ENCODE measurements around the gene SV2C. TPM values are rescaled to one million over a fixed set of nuclear protein-coding genes. Genes with fewer than 3 reads are reported as not detected.
"Not testable (repeated sequence)": the region's sequence is repeated elsewhere in the genome, so short reads cannot be mapped to it uniquely, and the experiment has no call there.

SV2C gene
- total and polyA plus RNA-seq, 7 donors, result under 0.01 to 0.01 TPM; not detected in 5

GRCh38 chr5:76310208-76310607 is 227.0 kb downstream of the SV2C start:
- no peaks in the 10 kb centered on the region for H3K36me3 ChIP-seq (ENCODE audit: insufficient read depth in 1 of 2, low read depth in 1 of 2)
- WGBS, 3 donors, result 78 to 86% (median 78%) methylated on average over 1 of the region's 1 CpG
- H3K4me1 ChIP-seq, result no peaks in the 10 kb centered on the region
- H3K27ac ChIP-seq, result no peak overlapping the region
- H3K4me3 ChIP-seq, result no peak overlapping the region
- H3K9me3 ChIP-seq, result no peaks in the 10 kb centered on the region
- intact Hi-C loops (cut with DNase I), result no loop called here
- TF ChIP-seq, protein P1, sequence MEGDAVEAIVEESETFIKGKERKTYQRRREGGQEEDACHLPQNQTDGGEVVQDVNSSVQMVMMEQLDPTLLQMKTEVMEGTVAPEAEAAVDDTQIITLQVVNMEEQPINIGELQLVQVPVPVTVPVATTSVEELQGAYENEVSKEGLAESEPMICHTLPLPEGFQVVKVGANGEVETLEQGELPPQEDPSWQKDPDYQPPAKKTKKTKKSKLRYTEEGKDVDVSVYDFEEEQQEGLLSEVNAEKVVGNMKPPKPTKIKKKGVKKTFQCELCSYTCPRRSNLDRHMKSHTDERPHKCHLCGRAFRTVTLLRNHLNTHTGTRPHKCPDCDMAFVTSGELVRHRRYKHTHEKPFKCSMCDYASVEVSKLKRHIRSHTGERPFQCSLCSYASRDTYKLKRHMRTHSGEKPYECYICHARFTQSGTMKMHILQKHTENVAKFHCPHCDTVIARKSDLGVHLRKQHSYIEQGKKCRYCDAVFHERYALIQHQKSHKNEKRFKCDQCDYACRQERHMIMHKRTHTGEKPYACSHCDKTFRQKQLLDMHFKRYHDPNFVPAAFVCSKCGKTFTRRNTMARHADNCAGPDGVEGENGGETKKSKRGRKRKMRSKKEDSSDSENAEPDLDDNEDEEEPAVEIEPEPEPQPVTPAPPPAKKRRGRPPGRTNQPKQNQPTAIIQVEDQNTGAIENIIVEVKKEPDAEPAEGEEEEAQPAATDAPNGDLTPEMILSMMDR (IDR thresholded peaks at IDR 0.05), result no peak
- ATAC-seq, result no peak
- H3K27me3 ChIP-seq (ENCODE audit: insufficient read depth in 3 of 3, low read length in 2 of 3), result no peaks in the 10 kb centered on the region
- DNase-seq, result no peak

- intact Hi-C loops (cut with DNase I), result no loop called here
- TF ChIP-seq, protein P1 (IDR thresholded peaks at IDR 0.05), result no peak
- ATAC-seq (no peak), DNase-seq (no peak)
- Histone ChIP-seq H3K4me1 (no peaks in the 10 kb centered on the region), H3K4me3 (no peak overlapping the region), H3K27ac (no peak overlapping the region), H3K27me3 (ENCODE audit: insufficient read depth in 3 of 3, low read length in 2 of 3) (no peaks in the 10 kb centered on the region), H3K9me3 (no peaks in the 10 kb centered on the region), H3K36me3 (ENCODE audit: insufficient read depth in 1 of 2, low read depth in 1 of 2) (no peaks in the 10 kb centered on the region)
- WGBS, 3 donors, result 52 to 55% (median 52%) methylated on average over 4 of the region's 4 CpGs
Observed at GRCh38 chr5:76312783-76313182, 229.6 kb downstream of the SV2C start.

- no peak for DNase-seq
- WGBS, 3 donors, result 78 to 91% (median 83%) methylated on average over 2 of the region's 2 CpGs
- ATAC-seq, result no peak
- no peaks in the 10 kb centered on the region for H3K36me3 ChIP-seq (ENCODE audit: insufficient read depth in 1 of 2, low read depth in 1 of 2)
- no peak overlapping the region for H3K27ac ChIP-seq
- H3K4me1 ChIP-seq, result no peaks in the 10 kb centered on the region
- no peaks in the 10 kb centered on the region for H3K9me3 ChIP-seq
- no peaks in the 10 kb centered on the region for H3K27me3 ChIP-seq (ENCODE audit: insufficient read depth in 3 of 3, low read length in 2 of 3)
- no peak overlapping the region for H3K4me3 ChIP-seq
- intact Hi-C loops (cut with DNase I), result no loop called here
- TF ChIP-seq, protein P1 (IDR thresholded peaks at IDR 0.05), result no peak
Observed at GRCh38 chr5:76314643-76315042, 231.5 kb downstream of the SV2C start.

DNA sequence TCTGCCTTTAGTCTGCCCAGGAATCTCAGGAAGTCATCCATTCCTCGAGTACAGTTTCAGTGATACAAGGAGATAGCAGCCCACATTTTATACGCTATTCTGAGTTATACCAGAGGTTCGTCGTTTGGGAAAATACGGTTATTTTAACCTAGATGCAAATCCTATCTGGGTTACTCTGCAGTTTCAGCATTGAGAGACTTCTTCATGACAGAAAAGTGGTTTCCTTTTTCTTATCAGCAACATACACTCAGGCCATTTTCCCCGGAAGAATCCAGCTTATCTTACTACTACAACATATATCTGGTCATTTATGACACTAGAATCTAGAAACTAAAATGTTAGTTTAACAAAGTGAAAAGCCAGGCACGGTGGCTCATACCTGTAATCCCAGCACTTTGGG is 236.5 kb downstream of the SV2C start:
- Histone ChIP-seq H3K27me3 (ENCODE audit: insufficient read depth in 3 of 3, low read length in 2 of 3) (no peaks in the 10 kb centered on the region), H3K4me3 (no peak overlapping the region), H3K9me3 (peaks cover 3% of the 10 kb centered on the region), H3K4me1 (no peaks in the 10 kb centered on the region), H3K36me3 (ENCODE audit: insufficient read depth in 1 of 2, low read depth in 1 of 2) (no peaks in the 10 kb centered on the region), H3K27ac (no peak overlapping the region)
- DNase-seq (no peak), ATAC-seq (no peak)
- intact Hi-C loops (cut with DNase I), result no loop called here
- TF ChIP-seq, protein P1 (IDR thresholded peaks at IDR 0.05), result no peak
- 71 to 76% (median 72%) methylated on average over 7 of the region's 7 CpGs for WGBS, 3 donors

GRCh38 chr5:76323494-76323893 is 240.3 kb downstream of the SV2C start:
- H3K4me1 ChIP-seq; ATAC-seq; H3K9me3 ChIP-seq; intact Hi-C loops (cut with DNase I); H3K27ac ChIP-seq; H3K36me3 ChIP-seq (ENCODE audit: insufficient read depth in 1 of 2, low read depth in 1 of 2); H3K4me3 ChIP-seq; DNase-seq; H3K27me3 ChIP-seq (ENCODE audit: insufficient read depth in 3 of 3, low read length in 2 of 3): not testable (repeated sequence)
- 40 to 95% (median 92%) methylated on average over 1 of the region's 1 CpG for WGBS, 3 donors
